ENCODE data around the gene PLXNA1.

The PLXNA1 gene

DNA sequence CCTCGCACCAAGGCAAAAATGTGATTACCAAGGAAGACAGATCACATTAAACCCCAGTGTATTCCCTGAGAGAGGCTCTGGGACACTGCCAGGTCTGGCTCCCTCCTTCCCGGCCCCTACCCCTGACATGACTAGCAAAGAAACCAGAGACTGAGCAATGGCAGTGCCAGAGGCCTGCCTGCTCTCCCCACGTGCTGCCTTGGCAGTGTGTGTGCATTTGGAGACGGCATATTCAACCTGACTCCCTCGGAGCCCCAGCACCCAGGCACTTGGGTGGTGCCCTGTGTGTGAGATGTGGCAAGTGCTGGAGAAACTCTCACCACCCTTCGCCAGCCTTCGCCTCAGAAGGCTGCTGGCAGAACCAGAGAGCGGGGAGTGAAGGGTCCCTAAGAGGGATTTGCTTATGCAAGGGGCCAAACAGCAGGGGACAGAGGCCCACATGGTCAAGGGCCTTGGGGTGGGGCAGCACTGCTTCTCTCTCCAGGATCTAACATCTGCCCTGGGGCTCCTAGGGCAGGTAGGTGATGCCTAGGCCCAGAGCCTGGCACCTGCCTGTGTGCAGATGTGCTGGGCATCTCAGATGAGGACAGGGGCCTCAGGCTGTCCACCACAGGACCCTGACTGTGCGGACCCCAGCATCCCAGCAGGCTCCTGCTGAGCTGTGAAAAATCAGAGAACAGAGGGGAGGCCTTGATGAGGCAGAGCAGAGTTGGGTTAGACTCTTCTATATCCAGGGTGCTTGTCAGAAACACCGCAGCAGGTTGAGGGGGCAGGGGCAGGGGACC lies 23.6 kb upstream of the PLXNA1 start:
- TF ChIP-seq, protein P1, sequence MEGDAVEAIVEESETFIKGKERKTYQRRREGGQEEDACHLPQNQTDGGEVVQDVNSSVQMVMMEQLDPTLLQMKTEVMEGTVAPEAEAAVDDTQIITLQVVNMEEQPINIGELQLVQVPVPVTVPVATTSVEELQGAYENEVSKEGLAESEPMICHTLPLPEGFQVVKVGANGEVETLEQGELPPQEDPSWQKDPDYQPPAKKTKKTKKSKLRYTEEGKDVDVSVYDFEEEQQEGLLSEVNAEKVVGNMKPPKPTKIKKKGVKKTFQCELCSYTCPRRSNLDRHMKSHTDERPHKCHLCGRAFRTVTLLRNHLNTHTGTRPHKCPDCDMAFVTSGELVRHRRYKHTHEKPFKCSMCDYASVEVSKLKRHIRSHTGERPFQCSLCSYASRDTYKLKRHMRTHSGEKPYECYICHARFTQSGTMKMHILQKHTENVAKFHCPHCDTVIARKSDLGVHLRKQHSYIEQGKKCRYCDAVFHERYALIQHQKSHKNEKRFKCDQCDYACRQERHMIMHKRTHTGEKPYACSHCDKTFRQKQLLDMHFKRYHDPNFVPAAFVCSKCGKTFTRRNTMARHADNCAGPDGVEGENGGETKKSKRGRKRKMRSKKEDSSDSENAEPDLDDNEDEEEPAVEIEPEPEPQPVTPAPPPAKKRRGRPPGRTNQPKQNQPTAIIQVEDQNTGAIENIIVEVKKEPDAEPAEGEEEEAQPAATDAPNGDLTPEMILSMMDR (IDR thresholded peaks at IDR 0.05; ENCODE audit: low read depth, low read length), result no peak
- DNase-seq (ENCODE audit: extremely low read depth, low read depth), result no peak

DNA sequence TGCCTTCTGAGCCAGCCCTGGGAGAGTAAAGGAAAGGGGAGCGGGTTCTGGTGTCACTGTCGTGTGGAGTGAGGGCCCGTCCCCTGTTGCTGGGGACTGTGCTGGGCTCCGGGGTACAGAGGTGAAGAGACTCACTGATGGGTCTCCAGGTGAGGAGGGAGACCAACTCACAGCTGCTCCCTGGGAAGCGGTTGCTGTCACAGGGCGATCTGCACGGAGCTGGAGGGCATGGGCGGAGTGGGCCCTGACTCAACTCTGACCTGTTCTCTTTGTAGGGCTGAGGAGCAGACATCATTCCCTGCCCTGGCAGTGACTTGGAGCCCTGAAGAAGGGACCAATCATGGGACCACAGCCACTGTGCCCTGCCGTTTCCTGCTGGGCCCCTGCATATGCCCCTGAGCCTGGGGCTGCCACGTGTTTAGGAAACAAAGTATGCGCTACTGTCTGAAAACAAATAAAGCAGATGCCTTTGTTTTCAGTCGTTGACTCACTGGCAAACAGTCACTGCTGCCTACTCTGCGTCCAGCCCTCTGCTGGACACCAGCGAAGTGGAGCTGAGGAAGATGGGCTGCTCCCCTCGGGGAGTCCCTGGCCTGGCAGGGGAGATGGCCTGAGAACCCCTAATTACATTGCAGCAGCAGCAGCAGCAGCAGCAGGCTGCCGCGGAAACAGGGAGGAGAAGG lies 22.9 kb upstream of the PLXNA1 start:
- DNase-seq (ENCODE audit: extremely low read depth, low read depth), result peak; percentile 23
- TF ChIP-seq, protein P1 (IDR thresholded peaks at IDR 0.05; ENCODE audit: low read depth, low read length), result peak; percentile 56

GRCh38 chr3:126960604-126960995 lies 22.3 kb upstream of the PLXNA1 start:
- DNase-seq (ENCODE audit: extremely low read depth, low read depth), result no peak

GRCh38 chr3:126961191-126961790 lies 21.6 kb upstream of the PLXNA1 start:
- TF ChIP-seq, protein P1 (IDR thresholded peaks at IDR 0.05; ENCODE audit: low read depth, low read length), result no peak
- peak; percentile 81 for DNase-seq (ENCODE audit: extremely low read depth, low read depth)

More at GRCh38 chr3:126960604-126960995, 22.3 kb upstream of the PLXNA1 start:
- TF ChIP-seq, protein P1 (IDR thresholded peaks at IDR 0.05; ENCODE audit: low read depth, low read length), result no peak; the same call in 1 of the 2 replicates

GRCh38 chr3:126961791-126962461 lies 21.0 kb upstream of the PLXNA1 start:
- TF ChIP-seq, protein P1 (IDR thresholded peaks at IDR 0.05; ENCODE audit: low read depth, low read length), result no peak
- DNase-seq (ENCODE audit: extremely low read depth, low read depth), result peak; percentile 5

DNA sequence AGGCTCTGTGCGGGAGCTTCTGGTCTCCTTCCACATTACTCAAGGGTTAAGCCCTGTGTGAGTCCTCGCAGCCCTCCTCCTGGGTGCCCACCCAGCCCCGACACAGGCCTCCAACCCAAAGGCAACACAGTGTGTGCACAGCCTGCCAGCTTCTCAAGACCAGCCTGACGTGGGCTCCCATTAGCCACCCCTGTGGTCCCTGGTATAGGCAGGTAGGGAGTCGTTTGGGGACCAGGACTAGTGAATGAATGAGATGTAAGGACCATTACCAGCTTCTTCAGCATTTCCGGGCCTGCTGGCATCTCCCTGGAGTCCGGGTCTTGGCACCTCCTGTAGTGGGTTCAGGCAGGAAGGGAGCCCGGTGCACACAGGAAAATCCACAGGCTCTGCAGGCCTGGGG lies 20.2 kb upstream of the PLXNA1 start:
- TF ChIP-seq, protein P1 (IDR thresholded peaks at IDR 0.05; ENCODE audit: low read depth, low read length), result no peak

More for the DNA sequence above, 20.2 kb upstream of the PLXNA1 start:
- DNase-seq (ENCODE audit: extremely low read depth, low read depth), result no peak
